NCI-H748 (cell line): ENCODE results near the gene SERGEF.

Experiments used
- DNase-seq: peaks from one replicate; lab custom pipeline; 2025; ENCODE audit not compliant: unreplicated experiment; lab: John Stamatoyannopoulos, UW

SERGEF gene

GRCh38 chr11:17954395-17955252 lies 58.2 kb downstream of the SERGEF start:
- DNase-seq = no peak

DNA sequence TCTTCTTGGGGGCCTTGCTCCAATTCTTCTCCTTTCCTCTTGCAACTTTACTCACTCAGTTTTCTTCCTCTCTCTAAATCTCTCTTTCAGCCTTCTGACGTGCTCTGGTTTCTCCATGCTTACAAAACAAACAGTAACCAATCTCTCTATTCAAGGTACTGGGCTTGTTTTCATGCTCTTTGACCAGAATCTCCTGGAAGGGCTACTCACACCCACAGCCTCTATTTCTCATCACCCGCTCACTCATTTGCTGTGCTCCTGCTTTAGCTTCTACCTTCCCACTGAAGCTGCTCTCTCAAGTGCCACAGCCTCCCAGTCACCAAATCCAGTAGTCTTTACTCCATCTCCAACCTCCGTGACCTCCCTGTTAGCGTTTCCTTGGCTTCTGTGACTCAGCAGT lies 60.4 kb downstream of the SERGEF start:
- DNase-seq = no peak

DNA sequence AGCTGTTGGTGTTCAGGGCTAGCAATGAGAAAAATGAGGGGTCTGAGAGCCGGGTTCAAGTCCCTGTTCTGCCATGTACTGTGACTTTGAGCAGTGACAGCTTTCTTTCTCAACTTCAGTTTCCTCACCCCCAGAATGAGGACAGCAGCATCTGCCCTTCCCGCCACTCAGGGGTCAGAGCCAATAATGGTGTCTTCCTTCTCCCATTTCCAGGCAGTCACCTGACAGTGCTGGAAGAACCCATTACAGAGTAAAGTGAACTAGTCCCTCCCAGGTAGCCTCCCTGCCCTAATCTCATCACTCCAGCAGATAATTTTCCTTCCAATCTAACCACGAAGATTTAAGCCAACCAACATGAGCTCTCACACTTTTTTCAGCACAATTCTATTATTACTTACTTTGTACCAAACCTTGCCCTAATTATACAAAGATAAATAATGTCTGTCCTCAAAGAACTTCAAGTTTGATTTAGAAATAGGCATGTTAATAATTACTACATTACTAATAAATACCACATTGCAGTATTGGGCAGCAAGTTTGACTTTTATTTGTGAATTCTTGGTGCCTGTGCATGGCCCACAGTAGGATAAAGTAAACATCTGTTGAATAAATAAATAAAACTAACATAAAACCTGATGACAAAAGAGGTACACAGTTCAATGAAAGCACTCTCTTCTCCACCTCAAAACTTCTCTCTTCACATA lies 61.0 kb downstream of the SERGEF start:
- DNase-seq = no peak

- DNase-seq = no peak
Observed at GRCh38 chr11:17950644-17951043, 62.2 kb downstream of the SERGEF start.

DNA sequence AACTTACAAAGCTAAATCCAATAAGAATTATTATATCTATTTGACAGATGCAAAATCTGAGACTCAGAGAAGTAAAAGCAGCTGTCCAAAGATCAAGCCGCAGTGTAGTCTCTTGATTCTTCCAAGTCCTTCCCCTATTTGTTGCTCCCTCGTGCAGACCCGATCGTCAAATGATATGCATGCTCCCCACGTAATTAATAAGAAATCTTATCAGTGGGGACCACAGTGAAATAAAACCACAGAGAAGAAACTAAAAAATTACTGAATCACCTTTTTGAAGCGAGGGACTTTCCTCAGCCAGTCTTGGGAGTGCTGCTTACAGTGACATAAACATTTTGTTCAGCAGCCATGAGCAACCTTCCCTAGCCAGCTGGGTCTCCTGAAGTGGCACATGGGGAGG lies 64.6 kb downstream of the SERGEF start:
- no peak for DNase-seq

DNA sequence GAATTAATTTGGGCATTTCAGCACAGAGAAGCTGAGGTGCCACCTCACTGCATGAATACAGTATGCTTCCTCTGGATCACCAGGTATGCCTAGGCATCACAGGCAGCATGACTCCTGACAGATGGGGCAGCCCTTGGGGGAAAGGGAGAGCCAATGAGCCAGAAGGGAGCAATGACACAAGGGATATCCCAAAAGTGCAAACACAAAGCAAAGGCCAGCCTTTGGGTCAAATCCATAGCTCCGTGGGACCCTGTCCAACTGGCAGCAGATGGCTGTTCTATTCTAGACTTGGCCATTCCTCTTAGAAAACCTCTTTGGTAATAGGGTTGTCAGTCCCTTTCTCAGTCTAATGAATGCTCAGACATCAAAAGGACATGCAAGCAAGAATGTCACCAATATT lies 73.3 kb downstream of the SERGEF start:
- no peak for DNase-seq

DNA sequence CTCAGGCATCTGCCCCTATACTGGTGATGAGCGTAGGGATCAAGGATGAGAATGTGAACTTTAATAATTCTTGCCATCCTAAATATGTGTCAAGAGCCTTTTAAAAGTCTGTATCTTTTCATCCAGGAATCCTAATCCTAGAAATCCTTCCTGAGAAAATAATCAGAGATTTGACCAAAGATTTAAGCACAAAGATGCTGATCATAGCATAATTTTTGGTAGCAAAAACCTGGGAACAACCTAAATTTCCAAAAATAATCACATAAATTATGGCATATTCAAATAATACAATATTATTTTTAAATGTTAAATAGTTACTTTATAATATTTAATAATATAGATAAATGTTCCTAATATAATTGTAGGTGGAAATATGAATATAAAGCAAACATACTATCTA lies 76.1 kb downstream of the SERGEF start:
- no peak for DNase-seq

GRCh38 chr11:17934194-17934593 lies 78.7 kb downstream of the SERGEF start:
- peak; percentile 59 for DNase-seq

DNA sequence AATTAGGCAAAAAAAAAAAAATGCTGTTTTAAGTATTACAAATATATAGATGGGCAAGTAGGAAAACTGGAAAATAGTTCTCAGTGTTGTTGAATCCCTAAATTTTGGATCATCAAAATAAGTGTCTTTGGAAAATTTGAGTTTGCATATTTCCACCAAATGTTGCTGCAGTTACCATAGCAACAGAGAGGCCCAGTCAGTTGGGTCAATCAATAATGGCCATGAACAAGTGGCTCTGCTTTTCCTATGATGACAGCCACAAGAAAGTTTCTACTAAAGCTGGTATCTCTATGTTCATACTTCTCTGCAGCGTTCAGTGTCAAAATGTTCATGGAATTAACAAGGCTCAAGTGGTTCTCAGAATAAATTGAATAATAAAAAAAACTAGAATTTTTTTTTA lies 79.1 kb downstream of the SERGEF start:
- DNase-seq = peak; percentile 34

GRCh38 chr11:17932472-17932871 lies 80.4 kb downstream of the SERGEF start:
- DNase-seq = no peak

GRCh38 chr11:17931595-17931994 lies 81.3 kb downstream of the SERGEF start:
- no peak for DNase-seq

- no peak for DNase-seq
Observed at GRCh38 chr11:17930544-17931125, 82.2 kb downstream of the SERGEF start.

- no peak for DNase-seq
Observed at GRCh38 chr11:17929171-17929570, 83.7 kb downstream of the SERGEF start.

DNA sequence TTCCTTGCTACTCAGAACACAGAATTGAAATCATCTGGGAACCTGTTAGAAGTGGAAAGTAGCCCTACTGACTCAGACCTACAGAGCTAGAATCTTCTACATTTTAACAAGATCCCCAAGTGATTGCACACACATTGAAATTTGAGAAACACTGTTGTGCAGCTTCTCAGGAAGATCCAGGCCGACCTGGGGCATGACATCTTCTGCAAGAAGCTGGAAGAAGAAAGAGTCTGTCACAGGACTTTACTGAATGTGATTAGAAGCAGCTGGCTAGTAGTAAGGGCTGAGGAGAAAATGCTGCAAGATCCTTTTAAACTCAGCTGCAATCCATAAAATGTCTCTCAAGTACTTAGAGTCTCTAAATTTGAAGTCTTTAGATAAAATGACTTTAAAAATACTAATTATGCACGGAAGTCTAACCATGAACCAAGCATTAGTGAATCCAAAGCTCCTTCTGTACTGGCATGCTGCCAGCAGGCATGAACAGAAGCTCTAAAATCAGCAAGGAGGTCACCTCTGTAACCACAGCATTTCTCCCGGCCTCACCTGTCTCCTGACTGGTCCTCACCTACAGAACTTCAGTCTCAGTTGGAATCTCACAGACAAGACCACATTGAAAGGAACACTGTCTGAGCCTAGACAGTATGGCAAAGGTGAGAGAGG lies 85.0 kb downstream of the SERGEF start:
- DNase-seq = no peak

- no peak for DNase-seq
Observed at GRCh38 chr11:17927041-17927440, 85.8 kb downstream of the SERGEF start.

DNA sequence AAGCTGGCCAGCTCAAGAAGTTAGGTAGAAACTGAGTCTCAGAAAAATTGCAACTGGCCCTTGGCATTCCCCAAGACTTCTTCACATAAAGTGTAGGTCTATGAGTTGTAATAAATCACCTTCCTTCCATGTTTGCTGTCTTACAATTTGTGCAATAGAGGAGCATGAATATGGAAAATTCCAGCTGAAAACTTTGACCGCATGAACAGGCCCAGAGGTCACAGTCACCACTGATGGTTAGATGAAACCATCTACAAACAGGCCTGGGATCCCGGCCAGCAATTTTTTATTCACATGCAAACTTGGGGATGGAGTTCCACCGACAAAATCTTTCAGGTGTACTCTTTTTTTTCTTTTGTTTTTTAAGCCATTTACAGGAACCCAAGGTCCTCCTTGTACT lies 88.1 kb downstream of the SERGEF start:
- DNase-seq = no peak

DNA sequence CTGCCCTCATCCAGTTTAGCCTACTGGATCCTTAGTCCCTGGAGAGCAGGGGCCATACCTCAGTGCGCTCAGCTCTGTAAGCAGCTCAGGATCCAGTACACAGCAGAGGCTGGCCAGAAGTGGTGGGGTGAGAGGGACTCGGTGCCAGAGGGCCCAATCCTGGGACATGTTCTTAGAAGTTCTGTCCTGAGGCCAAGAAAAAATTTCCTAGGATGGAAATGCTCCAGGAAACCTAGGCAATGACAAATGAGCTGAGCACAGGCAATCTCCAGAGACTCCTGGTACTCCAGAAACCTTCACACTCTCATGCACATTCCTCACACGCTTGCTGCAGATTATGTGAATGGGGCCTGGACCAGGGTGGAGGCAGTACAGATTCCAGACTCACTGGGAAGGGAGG lies 89.6 kb downstream of the SERGEF start:
- no peak for DNase-seq

- no peak for DNase-seq
Observed at GRCh38 chr11:17922416-17922788, 90.4 kb downstream of the SERGEF start.

GRCh38 chr11:17921659-17922415 lies 91.0 kb downstream of the SERGEF start:
- DNase-seq = no peak

DNA sequence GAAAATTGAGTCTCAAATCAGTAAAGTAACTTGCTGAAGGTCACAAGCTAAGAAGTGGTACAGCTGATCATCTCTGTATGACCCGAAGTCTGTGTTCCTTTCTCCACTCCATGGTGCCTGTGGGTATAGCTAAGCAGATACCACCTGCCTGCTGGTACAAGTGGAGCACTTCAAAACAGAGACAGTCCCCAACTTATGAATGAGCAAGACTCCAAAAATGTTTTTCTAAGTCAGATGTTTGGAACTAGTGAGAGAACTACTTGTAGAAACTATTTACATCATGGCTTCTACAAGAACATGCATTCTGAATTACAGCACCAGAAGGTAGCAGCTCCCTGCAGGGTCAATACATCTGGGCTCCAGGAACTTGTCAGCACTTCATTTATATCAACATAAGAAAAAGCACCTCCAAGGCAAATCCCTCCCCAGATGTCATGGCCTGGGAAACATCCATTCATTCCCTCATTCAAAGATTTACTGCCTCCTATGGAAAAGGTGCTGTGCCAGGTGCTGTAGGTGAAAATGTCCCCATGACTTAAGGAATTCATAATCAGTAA lies 94.7 kb downstream of the SERGEF start:
- DNase-seq = no peak

GRCh38 chr11:17917556-17917955 lies 95.3 kb downstream of the SERGEF start:
- DNase-seq = no peak
